Right lobe of liver (tissue), 6 donors: ENCODE results near the gene COL5A1. TPM values are rescaled to one million over a fixed set of nuclear protein-coding genes. Genes with fewer than 3 reads are reported as not detected.

Source experiments
- ATAC-seq, 4 donors: fragments of 200-7000 bp; cut with Tn5 transposase; one replicate each; pipeline ENCODE4 v1.9.1; 2020; ENCODE audit warnings: mild to moderate bottlenecking in 4 of 4, moderate library complexity in 4 of 4
- DNase-seq, 3 donors: peaks; one replicate each; pipeline ENCODE4 v3.0.0-alpha.2; 2020
- H3K27ac ChIP-seq, 3 donors: fragments of 200-600 bp; one replicate each; pipeline ENCODE4 v1.8.0; 2022
- H3K27me3 ChIP-seq, 2 donors: fragments of 200-600 bp; one replicate each; pipeline ENCODE4 v1.8.0; 2022
- H3K36me3 ChIP-seq, 4 donors: fragments of 200-600 bp; sonication (generic) in 1 of 4; one replicate each; pipeline versions ENCODE4 v1.5.1 to v1.8.0; 2017 to 2022; ENCODE audit warnings: control low read depth in 1 of 4
- H3K4me1 ChIP-seq, 4 donors: fragments of 200-600 bp; sonication (generic) in 1 of 4; one replicate each; pipeline versions ENCODE4 v1.5.1 to v1.8.0; 2017 to 2022; ENCODE audit warnings: control low read depth in 1 of 4
- H3K4me3 ChIP-seq, 3 donors: fragments of 200-600 bp; one replicate each; pipeline ENCODE4 v1.8.0; 2022
- H3K9me3 ChIP-seq, 4 donors: fragments of 200-600 bp; sonication (generic) in 1 of 4; one replicate each; pipeline versions ENCODE4 v1.5.1 to v1.8.0; 2017 to 2022; ENCODE audit warnings: control low read depth in 1 of 4
- CTCF ChIP-seq, 4 donors: fragments of 200-600 bp in 3 of 4; fragments of 450-650 bp in 1 of 4; IDR thresholded peaks; one replicate each; pipeline versions ENCODE4 v1.5.1 to v1.8.0; 2016 to 2022; ENCODE audit warnings: antibody characterized with exemption in 4 of 4, mild to moderate bottlenecking in 2 of 4
- POLR2A ChIP-seq: fragments of 450-650 bp; IDR thresholded peaks from one replicate; pipeline ENCODE4 v1.6.1; 2017; ENCODE audit warnings: antibody characterized with exemption, mild to moderate bottlenecking
- WGBS: methylation state at CpG from one replicate; pipeline ENCODE4 v1.1.6; 2018; ENCODE audit warnings: low coverage, low lambda C conversion rate; ENCODE audit not compliant: insufficient coverage; ENCODE audit errors: missing lambda C conversion rate; 5-methylcytosine and 5-hydroxymethylcytosine counted together
- intact Hi-C, 2 donors: fragments of 100-400 bp; cut with DNase I; formaldehyde crosslinking; loops; one replicate each; pipeline versions ENCODE4 v1.11.2 to v1.14.1; 2022
- total RNA-seq, 6 experiments: library from RNA; depleted of rRNA in 2 of 6; stranded (reverse); fragments of >200 nt in 2 of 6; fragmentation: NEBNext Ultra II Directional in 3 of 6; extraction: Animal tissue kit (Norgen Biotek cat#: 25700) in 3 of 6; gene quantifications; one replicate each; pipeline versions ENCODE4 v1.1.0 to v1.2.4, GENCODE V29; 2016 to 2023
- donor health status: DM: no; HTN: yes; CAD: no.
- donor health status: DM: no; HTN: no; CAD: no.
- donor health status: DM: no; HTN: no; CAD: no.
- donor health status: DM: no; HTN: yes; CAD: no.
- donor health status: DM: no; HTN: yes; CAD: no.

The COL5A1 gene
- total RNA-seq, 6 experiments from 2014 or later: 1.5 to 17.0 (median 7.7) TPM

GRCh38 chr9:134685784-134686183 lies 44.2 kb downstream of the COL5A1 start:
- Histone ChIP-seq H3K4me3 (no peak overlapping the region), H3K9me3 (no peaks in the 10 kb centered on the region), H3K27ac (no peak overlapping the region), H3K36me3 (no peaks in the 10 kb centered on the region), H3K27me3 (no peaks in the 10 kb centered on the region), H3K4me1 (no peaks in the 10 kb centered on the region)
- no peak for DNase-seq
- WGBS: 57% methylated on average over 3 of the region's 3 CpGs
- intact Hi-C loops: no loop called here
- TF ChIP-seq POLR2A: no peak
- no peak for TF ChIP-seq CTCF (IDR thresholded peaks at IDR 0.05)
- no peak for ATAC-seq

GRCh38 chr9:134686896-134687295 lies 45.3 kb downstream of the COL5A1 start:
- Histone ChIP-seq H3K27me3 (no peaks in the 10 kb centered on the region), H3K9me3 (no peaks in the 10 kb centered on the region), H3K27ac (no peak overlapping the region), H3K36me3 (no peaks in the 10 kb centered on the region), H3K4me1 (no peaks in the 10 kb centered on the region), H3K4me3 (no peak overlapping the region)
- intact Hi-C loops: no loop called here
- no peak for TF ChIP-seq CTCF (IDR thresholded peaks at IDR 0.05)
- TF ChIP-seq POLR2A: no peak
- peak in 2 of 3 donors; percentile 10 to 46 for DNase-seq
- ATAC-seq: no peak
- WGBS: 50% methylated on average over 1 of the region's 9 CpGs

- Histone ChIP-seq H3K36me3 (no peaks in the 10 kb centered on the region), H3K27me3 (no peaks in the 10 kb centered on the region), H3K4me1 (no peaks in the 10 kb centered on the region), H3K27ac (no peak overlapping the region), H3K9me3 (no peaks in the 10 kb centered on the region), H3K4me3 (no peak overlapping the region)
- 67% methylated on average over 3 of the region's 10 CpGs for WGBS
- TF ChIP-seq POLR2A (no peak), CTCF (IDR thresholded peaks at IDR 0.05) (no peak)
- ATAC-seq (no peak), DNase-seq (peak in 2 of 3 donors; percentile 4 to 35)
- intact Hi-C loops: no loop called here
These were observed 46.0 kb downstream of the COL5A1 start for GRCh38 chr9:134687556-134687955.

- Histone ChIP-seq H3K36me3 (no peaks in the 10 kb centered on the region), H3K4me3 (no peak overlapping the region), H3K27ac (no peak overlapping the region), H3K27me3 (no peaks in the 10 kb centered on the region), H3K9me3 (no peaks in the 10 kb centered on the region), H3K4me1 (no peaks in the 10 kb centered on the region)
- WGBS: 66% methylated on average over 5 of the region's 15 CpGs
- intact Hi-C loops: no loop called here
- DNase-seq (peak in 2 of 3 donors; percentile 13 to 37), ATAC-seq (no peak)
- TF ChIP-seq CTCF (IDR thresholded peaks at IDR 0.05): no peak
- no peak for TF ChIP-seq POLR2A
These were observed 46.6 kb downstream of the COL5A1 start for GRCh38 chr9:134688231-134688630.
